GM12878 (cell line): ENCODE results near the gene IRF1. TPM values are rescaled to one million over a fixed set of nuclear protein-coding genes. Genes with fewer than 3 reads are reported as not detected.
A peak's percentile ranks its signal among the peaks of the same experiment; 100 is the strongest.

Source experiments
- CHD4 ChIP-seq: fragments of 200-600 bp; sonication (generic); IDR thresholded peaks from 2 replicates; pipeline ENCODE4 v1.6.1; 2016; ENCODE audit warnings: mild to moderate bottlenecking
- CREM ChIP-seq: IDR thresholded peaks from 2 replicates; pipeline ENCODE4 v1.6.1; 2014; ENCODE audit warnings: antibody characterized with exemption, low read depth
- EP300 ChIP-seq, 2 experiments: fragments of 150-350 bp in 1 of 2; IDR thresholded peaks; 2 replicates each; pipeline ENCODE4 v1.6.1; 2011 to 2012; ENCODE audit warnings: low read depth in 2 of 2, low read length in 2 of 2, borderline replicate concordance in 1 of 2, improper control_type of control experiment in 1 of 2, inconsistent platforms in 1 of 2; ENCODE audit not compliant: control insufficient read depth in 1 of 2
- FOS ChIP-seq: IDR thresholded peaks from 3 replicates; pipeline ENCODE4 v1.6.1; 2011; ENCODE audit warnings: borderline replicate concordance; ENCODE audit not compliant: insufficient read length; ENCODE audit errors: extremely low read depth
- KDM1A ChIP-seq: fragments of 200-600 bp; sonication (generic); IDR thresholded peaks from 2 replicates; pipeline ENCODE4 v1.6.1; 2016; ENCODE audit warnings: borderline replicate concordance
- LARP7 ChIP-seq: fragments of 450-650 bp; IDR thresholded peaks from 2 replicates; pipeline ENCODE4 v1.6.1; 2017; ENCODE audit warnings: mild to moderate bottlenecking
- MYB ChIP-seq: fragments of 150-350 bp; IDR thresholded peaks from 2 replicates; pipeline ENCODE4 v1.6.1; 2014; ENCODE audit warnings: mild to moderate bottlenecking, low read depth, low read length, borderline replicate concordance
- NFXL1 ChIP-seq: fragments of 450-650 bp; IDR thresholded peaks from 2 replicates; pipeline ENCODE4 v1.6.1; 2017; ENCODE audit warnings: antibody characterized with exemption, mild to moderate bottlenecking, borderline replicate concordance
- NFYA ChIP-seq: IDR thresholded peaks from 2 replicates; pipeline ENCODE4 v1.6.1; 2011; ENCODE audit warnings: low read depth, mild to moderate bottlenecking, low read length, improper control_type of control experiment, borderline replicate concordance
- POLR2AphosphoS2 ChIP-seq: IDR thresholded peaks from 2 replicates; pipeline ENCODE4 v1.6.1; 2011; ENCODE audit warnings: low read depth, mild to moderate bottlenecking, low read length, improper control_type of control experiment, moderate library complexity
- POU2F2 ChIP-seq: IDR thresholded peaks from 3 replicates; pipeline ENCODE4 v1.6.1; 2011; ENCODE audit warnings: low read depth, mild to moderate bottlenecking, low read length, borderline replicate concordance
- SMAD5 ChIP-seq: IDR thresholded peaks from 2 replicates; pipeline ENCODE4 v1.6.1; 2016; ENCODE audit warnings: antibody characterized with exemption, low read depth
- SUZ12 ChIP-seq: fragments of 200-600 bp; sonication (generic); IDR thresholded peaks from one replicate; pipeline ENCODE4 v1.6.1; 2018; ENCODE audit warnings: antibody characterized with exemption, mild to moderate bottlenecking; ENCODE audit not compliant: unreplicated experiment
- TARDBP ChIP-seq: IDR thresholded peaks from 2 replicates; pipeline ENCODE4 v1.6.1; 2016; ENCODE audit warnings: borderline replicate concordance
- TCF12 ChIP-seq: IDR thresholded peaks from 2 replicates; pipeline ENCODE4 v1.6.1; 2011; ENCODE audit warnings: low read depth, mild to moderate bottlenecking, low read length
- USF2 ChIP-seq: IDR thresholded peaks from 2 replicates; pipeline ENCODE4 v1.6.1; 2011; ENCODE audit warnings: low read depth, low read length, improper control_type of control experiment, borderline replicate concordance
- YY1 ChIP-seq: IDR thresholded peaks from 2 replicates; pipeline ENCODE4 v1.6.1; 2011; ENCODE audit warnings: low read depth, mild to moderate bottlenecking, low read length
- ZBED1 ChIP-seq: IDR thresholded peaks from 2 replicates; pipeline ENCODE4 v1.6.1; 2016; ENCODE audit warnings: borderline replicate concordance
- ZBTB4 ChIP-seq: fragments of 450-650 bp; formaldehyde crosslinking; IDR thresholded peaks from 2 replicates; pipeline ENCODE4 v1.4.0; 2022; ENCODE audit warnings: mild to moderate bottlenecking, moderate library complexity
- ZNF207 ChIP-seq: fragments of 450-650 bp; IDR thresholded peaks from 2 replicates; pipeline ENCODE4 v1.6.1; 2014; ENCODE audit warnings: antibody characterized with exemption, mild to moderate bottlenecking, borderline replicate concordance
- ZNF592 ChIP-seq: fragments of 450-650 bp; IDR thresholded peaks from 2 replicates; pipeline ENCODE4 v1.6.1; 2017; ENCODE audit warnings: mild to moderate bottlenecking, moderate library complexity
- ZNF622 ChIP-seq: fragments of 450-650 bp; IDR thresholded peaks from 2 replicates; pipeline ENCODE4 v1.6.1; 2017; ENCODE audit warnings: mild to moderate bottlenecking, inconsistent platforms
- ZZZ3 ChIP-seq: IDR thresholded peaks from 2 replicates; pipeline ENCODE4 v1.6.1; 2011; ENCODE audit warnings: low read depth; ENCODE audit not compliant: control insufficient read depth, insufficient read length
- polyA plus RNA-seq, 11 experiments: library from polyadenylated mRNA; depleted of rRNA in 4 of 11; unstranded in 6 of 11; stranded (reverse) in 5 of 11; fragments of >200 nt; fragmentation: Nextera tagmentation in 4 of 11; fragmentation: Illumina TruSeq in 1 of 11; extraction: Ambion mirVana in 4 of 11; extraction: Trizol in 1 of 11; gene quantifications; 1 replicate in 1 of 11; 2 replicates in 10 of 11; pipeline versions ENCODE4 v1.2.1 to v1.2.3, GENCODE V29; 2011 to 2016; ENCODE audit warnings: inconsistent platforms in 2 of 11, missing spikeins in 2 of 11, low read depth in 1 of 11
- total RNA-seq, 4 experiments: library from RNA; depleted of rRNA in 3 of 4; stranded (reverse); fragments of >200 nt in 3 of 4; fragmentation: Illumina TruSeq in 1 of 4; extraction: Trizol in 1 of 4; gene quantifications; 2 replicates each; pipeline versions ENCODE4 v1.2.1 to v1.2.3, GENCODE V29; 2013 to 2021

Gene IRF1
- total and polyA plus RNA-seq, 10 of the 15 experiments (the other 5 are each of a cell fraction or from before 2014, with no cell fraction given) = 6.9 to 68.0 (median 49.6) TPM

GRCh38 chr5:132467287-132467984 is 23.1 kb downstream of the IRF1 start (continued):
- no peak for TF ChIP-seq ZNF592
- peak in 1 of 2 experiments; percentile 49; a peak in 1 of 4 replicates for TF ChIP-seq EP300 (IDR thresholded peaks at IDR 0.05; ENCODE audit: borderline replicate concordance in 1 of 2, control insufficient read depth in 1 of 2, low read depth in 2 of 2, low read length in 2 of 2)
- no peak for TF ChIP-seq FOS
- TF ChIP-seq CREM = peak; percentile 54; the same call in 1 of the 2 replicates
- no peak for TF ChIP-seq TARDBP
- TF ChIP-seq ZNF207 = no peak
- no peak for TF ChIP-seq ZBTB4 (CRISPR knock-in tag)
- TF ChIP-seq NFXL1 = no peak
- no peak for TF ChIP-seq ZZZ3
- TF ChIP-seq POLR2AphosphoS2 = no peak
- TF ChIP-seq KDM1A = no peak
- no peak for TF ChIP-seq YY1
- TF ChIP-seq POU2F2 = peak; percentile 58; the same call in 1 of the 3 replicates
- peak; percentile 67 for TF ChIP-seq TCF12
- TF ChIP-seq ZBED1 = no peak; the same call in 1 of the 2 replicates
- TF ChIP-seq SUZ12 = no peak
- TF ChIP-seq ZNF622 = no peak
- no peak for TF ChIP-seq USF2
- TF ChIP-seq CHD4 = 0 out of 2 replicates have a peak, but pooled peaks have one; percentile 31
- TF ChIP-seq MYB = no peak
- peak; percentile 28; the same call in 1 of the 2 replicates for TF ChIP-seq SMAD5
- TF ChIP-seq NFYA = no peak
- no peak; the same call in 1 of the 2 replicates for TF ChIP-seq LARP7
